Left lung (tissue), 10 donors: ENCODE data around the gene INTS11. TPM values are rescaled to one million over a fixed set of nuclear protein-coding genes. Genes with fewer than 3 reads are reported as not detected.
A peak's percentile ranks its signal among the peaks of the same experiment; 100 is the strongest.

Experiments
- ATAC-seq: fragments of 200-7000 bp; cut with Tn5 transposase; one replicate; pipeline ENCODE4 v1.9.1; 2020; ENCODE audit warnings: moderate library complexity
- DNase-seq, 4 donors: peaks; one replicate each; pipeline ENCODE4 v3.0.0-alpha.2; 2013 to 2020
- H3K27ac ChIP-seq, 2 donors: fragments of 200-600 bp; sonication (generic) in 1 of 2; one replicate each; pipeline versions ENCODE4 v1.5.0 to v1.8.0; 2020 to 2021
- H3K27me3 ChIP-seq, 2 donors: fragments of 200-600 bp; sonication (generic) in 1 of 2; one replicate each; pipeline versions ENCODE4 v1.5.0 to v1.8.0; 2020 to 2021
- H3K36me3 ChIP-seq, 2 donors: fragments of 200-600 bp; sonication (generic) in 1 of 2; one replicate each; pipeline versions ENCODE4 v1.5.0 to v1.8.0; 2020 to 2021
- H3K4me1 ChIP-seq, 2 donors: fragments of 200-600 bp; one replicate each; pipeline ENCODE4 v1.8.0; 2021
- H3K4me3 ChIP-seq, 2 donors: fragments of 200-600 bp; sonication (generic) in 1 of 2; one replicate each; pipeline versions ENCODE4 v1.5.0 to v1.8.0; 2020 to 2021; ENCODE audit warnings: mild to moderate bottlenecking in 1 of 2
- H3K9me3 ChIP-seq, 2 donors: fragments of 200-600 bp; sonication (generic) in 1 of 2; one replicate each; pipeline versions ENCODE4 v1.5.0 to v1.8.0; 2020 to 2021
- intact Hi-C, 2 donors: fragments of 100-400 bp; cut with DNase I; formaldehyde crosslinking; loops; one replicate each; pipeline versions ENCODE4 v1.11.2 to v1.14.2; 2022
- polyA plus RNA-seq, 6 donors: library from polyadenylated mRNA; unstranded; fragments of 120-200 nt; gene quantifications; one replicate each; pipeline ENCODE4 v1.2.1, GENCODE V29; 2013; ENCODE audit not compliant: insufficient read length in 6 of 6
- total RNA-seq, 2 donors: library from RNA; stranded (reverse); fragmentation: NEBNext Ultra II Directional; extraction: Animal tissue kit (Norgen Biotek cat#: 25700); gene quantifications; one replicate each; pipeline ENCODE4 v1.2.1, GENCODE V29; 2021
- TF ChIP-seq, protein P1 (sequence below), 2 donors: fragments of 200-600 bp; sonication (generic) in 1 of 2; IDR thresholded peaks; one replicate each; pipeline versions ENCODE4 v1.5.0 to v1.8.0; 2021; ENCODE audit warnings: antibody characterized with exemption in 2 of 2
- donor health status: DM: no; HTN: yes; CAD: no.
- donor health status: DM: no; HTN: no; CAD: no.

Gene INTS11
- total and polyA plus RNA-seq, 8 donors, result 67.0 to 166 (median 117) TPM

DNA sequence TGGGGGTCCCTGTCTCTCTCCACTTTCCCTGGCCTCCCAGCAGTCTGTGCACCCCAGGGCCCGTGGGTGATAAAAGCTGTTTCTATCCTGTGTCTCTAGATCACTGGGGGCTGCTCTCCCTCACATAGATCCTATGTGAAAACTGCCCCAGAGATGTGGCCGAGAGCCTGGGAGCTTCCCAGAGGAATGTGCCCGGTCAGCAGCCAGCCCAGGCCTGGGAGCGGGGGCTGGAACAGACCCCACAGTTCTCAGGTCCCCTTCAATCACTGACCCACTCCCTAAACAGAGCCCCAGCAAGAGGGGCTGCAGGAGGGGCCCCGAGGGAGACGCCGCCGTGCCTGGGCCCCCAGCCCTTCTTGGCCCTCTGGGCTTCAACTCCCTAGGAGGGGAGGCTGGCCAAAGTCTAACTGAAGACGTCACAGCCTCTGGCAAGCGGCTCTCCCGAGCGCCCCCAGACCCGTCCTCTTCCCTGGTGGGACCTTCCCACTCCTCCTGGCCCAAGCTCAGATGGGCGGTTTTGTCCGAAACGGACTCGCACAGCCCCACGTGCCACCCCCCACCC is 33.5 kb upstream of the INTS11 start:
- intact Hi-C loops, result no loop called here
- TF ChIP-seq, protein P1, sequence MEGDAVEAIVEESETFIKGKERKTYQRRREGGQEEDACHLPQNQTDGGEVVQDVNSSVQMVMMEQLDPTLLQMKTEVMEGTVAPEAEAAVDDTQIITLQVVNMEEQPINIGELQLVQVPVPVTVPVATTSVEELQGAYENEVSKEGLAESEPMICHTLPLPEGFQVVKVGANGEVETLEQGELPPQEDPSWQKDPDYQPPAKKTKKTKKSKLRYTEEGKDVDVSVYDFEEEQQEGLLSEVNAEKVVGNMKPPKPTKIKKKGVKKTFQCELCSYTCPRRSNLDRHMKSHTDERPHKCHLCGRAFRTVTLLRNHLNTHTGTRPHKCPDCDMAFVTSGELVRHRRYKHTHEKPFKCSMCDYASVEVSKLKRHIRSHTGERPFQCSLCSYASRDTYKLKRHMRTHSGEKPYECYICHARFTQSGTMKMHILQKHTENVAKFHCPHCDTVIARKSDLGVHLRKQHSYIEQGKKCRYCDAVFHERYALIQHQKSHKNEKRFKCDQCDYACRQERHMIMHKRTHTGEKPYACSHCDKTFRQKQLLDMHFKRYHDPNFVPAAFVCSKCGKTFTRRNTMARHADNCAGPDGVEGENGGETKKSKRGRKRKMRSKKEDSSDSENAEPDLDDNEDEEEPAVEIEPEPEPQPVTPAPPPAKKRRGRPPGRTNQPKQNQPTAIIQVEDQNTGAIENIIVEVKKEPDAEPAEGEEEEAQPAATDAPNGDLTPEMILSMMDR (IDR thresholded peaks at IDR 0.05), result no peak
- H3K27me3 ChIP-seq, result peaks cover 21 to 94% of the 10 kb centered on the region in 2 donors
- H3K4me1 ChIP-seq, result peaks cover 17 to 36% of the 10 kb centered on the region in 2 donors
- DNase-seq, result no peak
- H3K27ac ChIP-seq, result peak overlapping the region; percentile 66 to 87
- peak overlapping the region; percentile 40 to 42 for H3K4me3 ChIP-seq
- no peaks in the 10 kb centered on the region for H3K36me3 ChIP-seq
- no peak for ATAC-seq
- H3K9me3 ChIP-seq, result no peaks in the 10 kb centered on the region

GRCh38 chr1:1356796-1357401 is 32.4 kb upstream of the INTS11 start:
- H3K9me3 ChIP-seq, result no peaks in the 10 kb centered on the region
- no peaks in the 10 kb centered on the region for H3K36me3 ChIP-seq
- peak overlapping the region in 1 of 2 donors; percentile 87 for H3K27ac ChIP-seq
- peak overlapping the region; percentile 40 to 42 for H3K4me3 ChIP-seq
- intact Hi-C loops, result no loop called here
- DNase-seq (peak in 1 of 4 donors; percentile 81), ATAC-seq (peak; percentile 24)
- TF ChIP-seq, protein P1 (IDR thresholded peaks at IDR 0.05), result no peak
- H3K27me3 ChIP-seq, result peaks cover 21 to 100% of the 10 kb centered on the region in 2 donors
- H3K4me1 ChIP-seq, result peaks cover 17 to 43% of the 10 kb centered on the region in 2 donors

DNA sequence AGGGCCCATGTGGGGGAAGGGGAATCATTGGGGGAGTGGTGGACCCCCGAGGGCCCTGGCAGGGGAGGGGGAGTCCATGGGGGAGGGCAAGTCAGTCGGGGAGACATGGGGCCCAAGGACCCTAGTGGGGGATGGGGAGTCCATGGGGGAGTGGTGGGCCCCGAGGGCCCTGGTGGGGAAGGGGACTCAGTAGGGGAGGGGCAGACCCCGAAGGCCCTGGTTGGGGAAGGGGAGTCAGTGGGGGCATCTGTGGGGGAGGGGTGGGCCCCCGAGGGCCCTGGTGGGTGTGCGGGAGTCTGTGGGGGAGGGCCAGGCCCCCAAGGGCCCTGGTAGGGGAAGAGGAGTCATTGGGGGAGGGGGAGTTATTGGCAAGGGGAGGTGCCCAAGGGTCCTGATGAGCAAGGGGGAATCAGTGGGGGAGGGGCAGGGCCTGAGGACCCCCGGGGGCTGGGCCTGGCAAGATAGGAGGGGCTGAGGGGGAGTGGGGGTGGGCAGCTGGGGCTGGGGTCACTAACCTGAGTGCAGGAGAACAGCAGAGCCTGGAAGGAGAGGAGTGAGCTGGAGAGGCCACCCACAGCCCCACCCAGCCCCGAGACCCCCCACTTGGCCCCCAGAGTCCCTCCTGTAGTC is 31.8 kb upstream of the INTS11 start:
- Histone ChIP-seq H3K4me1 (peaks cover 17 to 49% of the 10 kb centered on the region in 2 donors), H3K4me3 (peak overlapping the region; percentile 40 to 42), H3K36me3 (no peaks in the 10 kb centered on the region), H3K27me3 (peaks cover 21 to 100% of the 10 kb centered on the region in 2 donors), H3K27ac (no peak overlapping the region), H3K9me3 (no peaks in the 10 kb centered on the region)
- intact Hi-C loops, result no loop called here
- no peak for ATAC-seq
- TF ChIP-seq, protein P1 (IDR thresholded peaks at IDR 0.05), result no peak
- no peak for DNase-seq

DNA sequence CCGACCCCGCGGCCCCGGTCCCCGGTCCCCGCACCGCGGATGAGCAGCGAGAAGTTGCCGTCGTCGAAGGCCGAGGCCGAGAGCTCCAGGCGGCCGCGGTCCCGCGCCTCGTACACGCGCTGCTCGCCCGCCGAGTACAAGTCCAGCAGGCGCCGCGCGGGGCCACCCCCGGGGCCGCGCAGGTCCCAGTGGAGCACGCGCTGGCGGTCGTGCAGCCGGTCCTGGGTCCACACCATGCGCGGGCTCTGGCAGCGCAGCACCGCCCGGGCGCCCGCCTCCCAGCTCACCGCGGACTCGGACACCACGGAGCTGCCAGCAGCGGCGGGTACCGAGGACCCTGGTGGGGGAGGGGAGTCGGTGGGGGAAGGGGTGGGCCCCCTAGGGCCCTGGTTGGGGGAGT is 31.0 kb upstream of the INTS11 start:
- ATAC-seq (no peak), DNase-seq (peak in 2 of 4 donors; percentile 61 to 84)
- Histone ChIP-seq H3K4me1 (peaks cover 14 to 49% of the 10 kb centered on the region in 2 donors), H3K36me3 (no peaks in the 10 kb centered on the region), H3K27me3 (peaks cover 21 to 91% of the 10 kb centered on the region in 2 donors), H3K9me3 (no peaks in the 10 kb centered on the region), H3K4me3 (peak overlapping the region in 1 of 2 donors; percentile 3), H3K27ac (no peak overlapping the region)
- intact Hi-C loops, result no loop called here
- TF ChIP-seq, protein P1 (IDR thresholded peaks at IDR 0.05), result no peak
